ENCODE results near the gene COPA. TPM values are rescaled to one million over a fixed set of nuclear protein-coding genes. Genes with fewer than 3 reads are reported as not detected.

COPA gene
- total and polyA plus RNA-seq, 7 experiments from 2014 or later, result 101 to 156 (median 118) TPM

DNA sequence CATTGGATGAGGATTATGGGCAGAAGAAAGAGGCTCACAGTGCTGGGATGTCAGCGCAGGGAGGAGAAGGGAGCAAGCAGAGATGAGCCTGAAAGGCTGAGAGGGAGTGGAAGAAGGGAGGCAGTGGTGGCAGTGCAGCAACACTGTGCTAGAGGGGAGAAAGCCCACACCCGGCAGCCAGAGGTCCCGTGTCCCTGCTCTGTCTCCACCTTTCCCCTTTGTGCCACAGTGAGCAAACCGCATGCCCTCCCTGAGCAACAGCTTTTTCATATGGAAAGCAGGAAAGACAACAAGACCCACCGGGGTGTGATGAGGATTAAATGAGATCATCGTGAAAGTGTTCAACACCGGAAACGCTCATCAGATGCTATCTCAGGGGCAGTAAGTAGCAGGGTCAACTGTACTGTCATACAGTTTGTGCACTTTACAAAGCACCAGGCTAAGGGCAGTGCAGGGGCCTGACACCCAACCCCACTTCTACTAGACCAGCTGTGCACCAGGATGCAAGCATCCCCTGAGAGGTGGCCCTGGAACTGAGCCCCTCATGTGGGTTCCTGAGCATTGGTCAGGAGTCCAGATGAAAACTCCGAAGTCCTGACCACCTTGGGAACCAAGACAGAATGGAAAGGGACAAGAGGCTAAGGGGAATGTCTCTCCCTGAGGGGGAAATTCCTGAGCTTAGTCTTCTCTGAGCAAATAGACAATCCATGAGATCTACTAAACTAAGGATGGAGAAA is 32.9 kb upstream of the COPA start:
- H3K36me3 Mint-ChIP-seq, result no peaks in the 10 kb centered on the region
- H3K4me3 Mint-ChIP-seq, result peak overlapping the region in 8 of 10 donors; percentile 5 to 59 (median 36)

GRCh38 chr1:160374306-160375110 is 31.5 kb upstream of the COPA start:
- ChIA-PET CTCF (interaction anchor here (1.1 kb wide), 1 partner anchor 83 kb away, joined by 4 read pairs; no protein-coding TSS in a partner anchor), POLR2A (no interaction called here)
- Mint-ChIP-seq H3K4me3 (no peak overlapping the region), H3K36me3 (no peaks in the 10 kb centered on the region), H3K9me3 (peaks cover 0 to 2% (median 0%) of the 10 kb centered on the region in 11 donors), H3K4me1 (peaks cover 7 to 19% (median 14%) of the 10 kb centered on the region in 7 donors), H3K27ac (no peak overlapping the region), H3K27me3 (peaks cover 0 to 4% (median 0%) of the 10 kb centered on the region in 5 donors)
- Histone ChIP-seq H3K4me3 (ENCODE audit: low read length) (no peak overlapping the region), H3K27me3 (ENCODE audit: control insufficient read depth in 2 of 2, insufficient read depth in 2 of 2, low read length in 2 of 2) (no peaks in the 10 kb centered on the region), H3K9me3 (ENCODE audit: control insufficient read depth in 2 of 3, low read length in 3 of 3) (no peaks in the 10 kb centered on the region), H3K4me1 (ENCODE audit: control insufficient read depth in 2 of 2, insufficient read depth in 2 of 2, low read length in 2 of 2) (peaks cover 8 to 11% of the 10 kb centered on the region in 2 donors), H3K27ac (ENCODE audit: low read depth, low read length) (no peak overlapping the region), H3K36me3 (ENCODE audit: control insufficient read depth in 2 of 3, insufficient read depth in 3 of 3, low read length in 3 of 3) (no peaks in the 10 kb centered on the region)
- intact Hi-C loops (cut with micrococcal nuclease), result loop anchor here in 1 of 2 donors (5.0 to 10.0 kb wide), 2 partner anchors 482 to 580 kb away; no protein-coding TSS in a partner anchor
- ATAC-seq, result no peak
- no peak for DNase-seq

More for the DNA sequence above, 32.9 kb upstream of the COPA start:
- H3K27me3 Mint-ChIP-seq, result peaks cover 0 to 6% (median 0%) of the 10 kb centered on the region in 5 donors
- ChIA-PET CTCF (interaction anchor here (0.7 to 2.7 kb wide), 14 partner anchors 8 to 621 kb away, joined by 3 to 10 read pairs (median 4); no protein-coding TSS in a partner anchor), POLR2A (interaction anchor here (1.2 kb wide), 1 partner anchor 85 kb away, joined by 3 read pairs; no protein-coding TSS in a partner anchor)
- intact Hi-C loops (cut with micrococcal nuclease), result loop anchor here (1.0 to 10.0 kb wide), 11 partner anchors 22 to 581 kb away; no protein-coding TSS in a partner anchor
- no peak overlapping the region for H3K4me3 ChIP-seq (ENCODE audit: low read length)
- ATAC-seq (peak; percentile 54), DNase-seq (no peak)
- H3K4me1 Mint-ChIP-seq, result peaks cover 7 to 19% (median 14%) of the 10 kb centered on the region in 7 donors
- H3K4me1 ChIP-seq (ENCODE audit: control insufficient read depth in 2 of 2, insufficient read depth in 2 of 2, low read length in 2 of 2), result peaks cover 8 to 11% of the 10 kb centered on the region in 2 donors
- H3K27ac Mint-ChIP-seq, result peak overlapping the region in 3 of 9 donors; percentile 4 to 54 (median 49)
- H3K27me3 ChIP-seq (ENCODE audit: control insufficient read depth in 2 of 2, insufficient read depth in 2 of 2, low read length in 2 of 2), result no peaks in the 10 kb centered on the region
- no peaks in the 10 kb centered on the region for H3K36me3 ChIP-seq (ENCODE audit: control insufficient read depth in 2 of 3, insufficient read depth in 3 of 3, low read length in 3 of 3)
- H3K27ac ChIP-seq (ENCODE audit: low read depth, low read length), result no peak overlapping the region
- no peaks in the 10 kb centered on the region for H3K9me3 ChIP-seq (ENCODE audit: control insufficient read depth in 2 of 3, low read length in 3 of 3)
- peaks cover 0 to 2% (median 0%) of the 10 kb centered on the region in 11 donors for H3K9me3 Mint-ChIP-seq

DNA sequence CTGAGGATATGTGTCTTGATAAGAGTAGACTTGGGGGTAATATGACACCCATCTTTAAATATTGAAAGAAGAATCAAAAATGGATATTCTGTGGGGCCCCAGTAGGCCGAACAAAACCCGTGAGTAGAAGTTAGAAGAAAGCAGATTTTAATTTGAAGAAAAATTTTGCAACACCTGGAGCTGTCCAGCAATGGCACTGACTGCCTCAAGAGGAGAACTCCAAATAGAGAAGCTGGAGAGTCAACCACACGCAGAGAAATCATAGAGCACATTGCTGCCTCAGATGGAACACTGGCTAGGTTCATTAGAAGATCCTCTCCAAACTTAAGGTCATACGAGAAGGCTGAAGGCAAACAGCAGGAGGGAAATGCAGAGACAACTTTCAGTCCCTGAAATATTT is 30.6 kb upstream of the COPA start:
- H3K36me3 ChIP-seq (ENCODE audit: control insufficient read depth in 2 of 3, insufficient read depth in 3 of 3, low read length in 3 of 3), result no peaks in the 10 kb centered on the region
- Mint-ChIP-seq H3K27me3 (peaks cover 0 to 4% (median 0%) of the 10 kb centered on the region in 5 donors), H3K36me3 (no peaks in the 10 kb centered on the region), H3K27ac (peak overlapping the region in 1 of 9 donors; percentile 67), H3K9me3 (peaks cover 0 to 2% (median 0%) of the 10 kb centered on the region in 11 donors), H3K4me3 (no peak overlapping the region), H3K4me1 (peaks cover 7 to 19% (median 14%) of the 10 kb centered on the region in 7 donors)
- H3K4me1 ChIP-seq (ENCODE audit: control insufficient read depth in 2 of 2, insufficient read depth in 2 of 2, low read length in 2 of 2), result peaks cover 8 to 11% of the 10 kb centered on the region in 2 donors
- intact Hi-C loops (cut with micrococcal nuclease), result loop anchor here in 1 of 2 donors (10.0 kb wide), 1 partner anchor 579 kb away; no protein-coding TSS in a partner anchor
- no peak overlapping the region for H3K27ac ChIP-seq (ENCODE audit: low read depth, low read length)
- no peak for ATAC-seq
- no peak overlapping the region for H3K4me3 ChIP-seq (ENCODE audit: low read length)
- no peak for DNase-seq
- no peaks in the 10 kb centered on the region for H3K9me3 ChIP-seq (ENCODE audit: control insufficient read depth in 2 of 3, low read length in 3 of 3)
- ChIA-PET CTCF (interaction anchor here (1.1 kb wide), 1 partner anchor 82 kb away, joined by 4 read pairs; no protein-coding TSS in a partner anchor), POLR2A (no interaction called here)
- no peaks in the 10 kb centered on the region for H3K27me3 ChIP-seq (ENCODE audit: control insufficient read depth in 2 of 2, insufficient read depth in 2 of 2, low read length in 2 of 2)

DNA sequence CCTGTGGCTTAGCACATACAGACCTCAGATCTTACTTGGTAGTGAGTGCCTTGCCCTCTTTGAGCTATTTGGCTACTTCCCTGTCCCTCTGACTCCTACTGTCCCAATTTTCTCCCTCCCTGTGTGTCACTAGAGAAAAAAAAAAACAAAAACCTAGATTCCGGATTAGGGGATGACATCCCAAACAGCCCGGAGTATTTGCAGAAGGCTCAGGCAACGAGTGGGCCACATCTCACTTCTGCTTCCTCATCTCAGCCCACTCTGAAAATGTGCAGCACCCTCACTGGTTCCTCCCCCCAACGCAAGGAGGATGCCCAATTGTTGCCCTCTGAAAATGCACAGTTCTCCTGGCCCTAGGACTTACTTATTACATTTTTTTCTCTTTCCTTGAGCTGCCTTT is 28.7 kb upstream of the COPA start:
- H3K27me3 ChIP-seq (ENCODE audit: control insufficient read depth in 2 of 2, insufficient read depth in 2 of 2, low read length in 2 of 2), result no peaks in the 10 kb centered on the region
- Mint-ChIP-seq H3K27ac (no peak overlapping the region), H3K9me3 (peaks cover 0 to 2% (median 0%) of the 10 kb centered on the region in 11 donors), H3K27me3 (peaks cover 0 to 4% (median 0%) of the 10 kb centered on the region in 5 donors), H3K36me3 (no peaks in the 10 kb centered on the region), H3K4me3 (no peak overlapping the region), H3K4me1 (peaks cover 7 to 22% (median 14%) of the 10 kb centered on the region in 7 donors)
- DNase-seq, result peak in 1 of 9 donors; percentile 8
- intact Hi-C loops (cut with micrococcal nuclease), result loop anchor here in 1 of 2 donors (10.0 kb wide), 1 partner anchor 577 kb away; no protein-coding TSS in a partner anchor
- no peaks in the 10 kb centered on the region for H3K9me3 ChIP-seq (ENCODE audit: control insufficient read depth in 2 of 3, low read length in 3 of 3)
- no peak for ATAC-seq
- H3K27ac ChIP-seq (ENCODE audit: low read depth, low read length), result no peak overlapping the region
- no peak overlapping the region for H3K4me3 ChIP-seq (ENCODE audit: low read length)
- POLR2A ChIA-PET, result interaction anchor here (0.6 kb wide), 1 partner anchor 1015 kb away, joined by 3 read pairs; no protein-coding TSS in a partner anchor
- H3K36me3 ChIP-seq (ENCODE audit: control insufficient read depth in 2 of 3, insufficient read depth in 3 of 3, low read length in 3 of 3), result no peaks in the 10 kb centered on the region
- peaks cover 8 to 11% of the 10 kb centered on the region in 2 donors for H3K4me1 ChIP-seq (ENCODE audit: control insufficient read depth in 2 of 2, insufficient read depth in 2 of 2, low read length in 2 of 2)
- CTCF ChIA-PET, result interaction anchor here (1.1 kb wide), 1 partner anchor 9 kb away, joined by 4 read pairs; no protein-coding TSS in a partner anchor

- ATAC-seq, result no peak
Measured at GRCh38 chr1:160371346-160371631, 28.2 kb upstream of the COPA start.

More at GRCh38 chr1:160371346-160371631, 28.2 kb upstream of the COPA start:
- Histone ChIP-seq H3K27ac (ENCODE audit: low read depth, low read length) (no peak overlapping the region), H3K27me3 (ENCODE audit: control insufficient read depth in 2 of 2, insufficient read depth in 2 of 2, low read length in 2 of 2) (no peaks in the 10 kb centered on the region), H3K9me3 (ENCODE audit: control insufficient read depth in 2 of 3, low read length in 3 of 3) (no peaks in the 10 kb centered on the region), H3K4me1 (ENCODE audit: control insufficient read depth in 2 of 2, insufficient read depth in 2 of 2, low read length in 2 of 2) (peaks cover 6 to 8% of the 10 kb centered on the region in 2 donors), H3K36me3 (ENCODE audit: control insufficient read depth in 2 of 3, insufficient read depth in 3 of 3, low read length in 3 of 3) (no peaks in the 10 kb centered on the region), H3K4me3 (ENCODE audit: low read length) (no peak overlapping the region)
- ChIA-PET CTCF (interaction anchor here (1.1 kb wide), 1 partner anchor 9 kb away, joined by 4 read pairs; no protein-coding TSS in a partner anchor), POLR2A (no interaction called here)
- H3K4me1 Mint-ChIP-seq, result peaks cover 7 to 18% (median 9%) of the 10 kb centered on the region in 7 donors
- no peak overlapping the region for H3K4me3 Mint-ChIP-seq
- intact Hi-C loops (cut with micrococcal nuclease), result loop anchor here in 1 of 2 donors (10.0 kb wide), 1 partner anchor 576 kb away; no protein-coding TSS in a partner anchor
- H3K36me3 Mint-ChIP-seq, result no peaks in the 10 kb centered on the region
- H3K27ac Mint-ChIP-seq, result peak overlapping the region in 1 of 9 donors; percentile 59
- peaks cover 0 to 2% (median 0%) of the 10 kb centered on the region in 11 donors for H3K9me3 Mint-ChIP-seq
- no peak for DNase-seq
- H3K27me3 Mint-ChIP-seq, result peaks cover 0 to 4% (median 0%) of the 10 kb centered on the region in 5 donors

Data from naive thymus-derived CD4-positive, alpha-beta T cell (primary cell).